Chondrocyte (in vitro differentiated cells): ENCODE data around the gene NUBP2. TPM values are rescaled to one million over a fixed set of nuclear protein-coding genes. Genes with fewer than 3 reads are reported as not detected.

Source experiments
- DNase-seq: peaks from one replicate; pipeline ENCODE4 v3.0.0; 2021; ENCODE audit warnings: mixed read lengths, low spot score
- H3K27ac Mint-ChIP-seq: one replicate; pipeline ENCODE4 v1.8.0; 2021; ENCODE audit warnings: mild to moderate bottlenecking, moderate library complexity, mixed read lengths; ENCODE audit not compliant: unreplicated experiment
- H3K27me3 Mint-ChIP-seq: 2 replicates; pipeline ENCODE4 v1.8.0; 2021; ENCODE audit warnings: low read depth, mixed read lengths
- H3K36me3 Mint-ChIP-seq: 2 replicates; pipeline ENCODE4 v1.8.0; 2021; ENCODE audit warnings: low read depth, mixed read lengths
- H3K4me1 Mint-ChIP-seq: 2 replicates; pipeline ENCODE4 v1.8.0; 2021; ENCODE audit warnings: low read depth, mild to moderate bottlenecking, mixed read lengths
- H3K4me3 Mint-ChIP-seq: one replicate; pipeline ENCODE4 v1.8.0; 2021; ENCODE audit warnings: mild to moderate bottlenecking, moderate library complexity, mixed read lengths; ENCODE audit not compliant: unreplicated experiment
- H3K9me3 Mint-ChIP-seq: 2 replicates; pipeline ENCODE4 v1.8.0; 2021; ENCODE audit warnings: low read depth, mixed read lengths
- CTCF ChIP-seq: fragments of 200-600 bp; sonication (generic); IDR thresholded peaks from 2 replicates; pipeline ENCODE4 v1.5.0; 2021; ENCODE audit warnings: antibody characterized with exemption, mild to moderate bottlenecking, moderate library complexity
- total RNA-seq: library from RNA; stranded (reverse); gene quantifications from 3 replicates; pipeline ENCODE4 v1.2.1, GENCODE V29; 2021

NUBP2 gene
- total RNA-seq, 1 donor from 2014 or later = 36.5 TPM

GRCh38 chr16:1790611-1791255, 8.0 kb downstream of the NUBP2 start:
- Mint-ChIP-seq H3K27ac (no peak overlapping the region), H3K4me1 (no peaks in the 10 kb centered on the region), H3K4me3 (no peak overlapping the region), H3K36me3 (peaks cover 2% of the 10 kb centered on the region), H3K27me3 (no peaks in the 10 kb centered on the region), H3K9me3 (no peaks in the 10 kb centered on the region)
- DNase-seq = no peak
- TF ChIP-seq CTCF = no peak

- no peak for TF ChIP-seq CTCF
- no peak for DNase-seq
- Mint-ChIP-seq H3K27ac (no peak overlapping the region), H3K4me1 (no peaks in the 10 kb centered on the region), H3K9me3 (no peaks in the 10 kb centered on the region), H3K27me3 (no peaks in the 10 kb centered on the region), H3K36me3 (peaks cover 2% of the 10 kb centered on the region), H3K4me3 (no peak overlapping the region)
These were observed 8.6 kb downstream of the NUBP2 start for GRCh38 chr16:1791256-1791942.

GRCh38 chr16:1791943-1792812, 9.4 kb downstream of the NUBP2 start:
- H3K27ac Mint-ChIP-seq = no peak overlapping the region
- peaks cover 2% of the 10 kb centered on the region for H3K36me3 Mint-ChIP-seq
- no peak overlapping the region for H3K4me3 Mint-ChIP-seq
- H3K9me3 Mint-ChIP-seq = peaks cover 2% of the 10 kb centered on the region
- H3K27me3 Mint-ChIP-seq = no peaks in the 10 kb centered on the region
- no peak for TF ChIP-seq CTCF
- DNase-seq = peak; percentile 93
- no peaks in the 10 kb centered on the region for H3K4me1 Mint-ChIP-seq

GRCh38 chr16:1792836-1793577, 10.2 kb downstream of the NUBP2 start:
- Mint-ChIP-seq H3K27ac (no peak overlapping the region), H3K9me3 (peaks cover 7% of the 10 kb centered on the region), H3K36me3 (peaks cover 4% of the 10 kb centered on the region), H3K4me1 (no peaks in the 10 kb centered on the region), H3K27me3 (no peaks in the 10 kb centered on the region), H3K4me3 (no peak overlapping the region)
- no peak for TF ChIP-seq CTCF
- DNase-seq = peak; percentile 93
